Measurements from ENCODE around the gene TANGO6.

GRCh38 chr16:68936736-68937631 lies 93.7 kb downstream of the TANGO6 start:
- TF ChIP-seq CTCF (conservative IDR thresholded peaks at IDR 0.05; ENCODE audit: low read depth, low read length) (no peak), EZH2 (IDR thresholded peaks at IDR 0.05; ENCODE audit: borderline replicate concordance, low read depth, low read length, poor library complexity, severe bottlenecking) (no peak)
